Testis (tissue), 2 donors: Measurements from ENCODE around the gene PDE4C.

Experiments used
- POLR2A ChIP-seq: fragments of 450-650 bp; IDR thresholded peaks from one replicate; pipeline ENCODE4 v1.6.1; 2017; ENCODE audit warnings: antibody characterized with exemption, mild to moderate bottlenecking, moderate library complexity
- TF ChIP-seq, protein P1 (sequence below), 3 experiments: fragments of 450-650 bp in 2 of 3; fragments of 200-600 bp in 1 of 3; sonication (generic) in 1 of 3; IDR thresholded peaks; one replicate each; pipeline ENCODE4 v1.5.1; 2016 to 2019; ENCODE audit warnings: antibody characterized with exemption in 3 of 3, mild to moderate bottlenecking in 2 of 3, moderate library complexity in 1 of 3

DNA sequence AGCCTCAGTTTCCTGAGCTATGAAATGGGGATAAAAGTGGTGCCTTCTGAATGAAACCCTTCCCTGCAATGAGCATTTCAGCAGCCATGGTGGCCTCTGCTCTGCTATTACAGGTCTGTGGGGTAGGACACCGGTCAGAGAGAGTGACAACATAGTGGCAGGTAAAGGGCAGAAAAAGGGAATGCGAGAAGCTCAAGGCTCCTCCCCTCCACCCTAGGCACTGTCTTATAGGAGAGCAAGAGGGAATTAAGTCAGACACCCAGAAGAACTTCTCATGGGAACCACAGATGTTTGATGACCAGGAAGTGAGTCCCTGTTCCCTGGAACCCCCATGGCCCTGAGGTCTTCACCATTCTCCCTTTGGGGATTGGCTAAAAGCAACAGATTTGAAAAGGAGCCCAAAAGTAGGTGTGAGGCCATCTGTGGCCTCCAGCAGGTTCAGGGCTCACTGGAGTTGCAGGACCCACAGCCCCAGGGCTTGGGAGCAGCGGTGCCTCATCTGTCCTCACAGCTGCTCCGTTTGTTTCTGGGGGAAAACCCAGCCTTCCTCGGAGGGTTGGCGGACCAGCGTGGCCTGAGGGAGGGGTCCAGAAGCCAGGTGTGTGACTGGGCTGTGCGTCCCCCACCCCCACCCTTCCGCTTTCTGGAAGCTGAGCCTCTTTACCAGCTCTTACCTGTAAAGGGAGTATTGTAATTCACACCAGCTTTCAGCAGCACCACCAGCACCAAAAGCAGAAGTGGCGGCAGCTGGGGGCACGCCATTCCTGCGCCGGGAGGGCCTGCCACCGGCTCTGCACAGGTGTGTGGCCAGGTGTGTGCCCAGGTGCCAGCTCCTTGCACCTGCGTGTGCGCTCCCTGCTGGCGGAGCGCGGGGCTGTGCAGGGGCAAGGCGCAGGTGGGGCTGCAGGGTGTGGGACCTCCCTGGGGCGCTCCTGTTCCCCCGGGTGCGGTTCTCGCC lies 28.6 kb upstream of the PDE4C start:
- TF ChIP-seq, protein P1, sequence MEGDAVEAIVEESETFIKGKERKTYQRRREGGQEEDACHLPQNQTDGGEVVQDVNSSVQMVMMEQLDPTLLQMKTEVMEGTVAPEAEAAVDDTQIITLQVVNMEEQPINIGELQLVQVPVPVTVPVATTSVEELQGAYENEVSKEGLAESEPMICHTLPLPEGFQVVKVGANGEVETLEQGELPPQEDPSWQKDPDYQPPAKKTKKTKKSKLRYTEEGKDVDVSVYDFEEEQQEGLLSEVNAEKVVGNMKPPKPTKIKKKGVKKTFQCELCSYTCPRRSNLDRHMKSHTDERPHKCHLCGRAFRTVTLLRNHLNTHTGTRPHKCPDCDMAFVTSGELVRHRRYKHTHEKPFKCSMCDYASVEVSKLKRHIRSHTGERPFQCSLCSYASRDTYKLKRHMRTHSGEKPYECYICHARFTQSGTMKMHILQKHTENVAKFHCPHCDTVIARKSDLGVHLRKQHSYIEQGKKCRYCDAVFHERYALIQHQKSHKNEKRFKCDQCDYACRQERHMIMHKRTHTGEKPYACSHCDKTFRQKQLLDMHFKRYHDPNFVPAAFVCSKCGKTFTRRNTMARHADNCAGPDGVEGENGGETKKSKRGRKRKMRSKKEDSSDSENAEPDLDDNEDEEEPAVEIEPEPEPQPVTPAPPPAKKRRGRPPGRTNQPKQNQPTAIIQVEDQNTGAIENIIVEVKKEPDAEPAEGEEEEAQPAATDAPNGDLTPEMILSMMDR (IDR thresholded peaks at IDR 0.05), result no peak
- no peak for TF ChIP-seq POLR2A
